Measurements from ENCODE around the gene TFEB.

TFEB gene

DNA sequence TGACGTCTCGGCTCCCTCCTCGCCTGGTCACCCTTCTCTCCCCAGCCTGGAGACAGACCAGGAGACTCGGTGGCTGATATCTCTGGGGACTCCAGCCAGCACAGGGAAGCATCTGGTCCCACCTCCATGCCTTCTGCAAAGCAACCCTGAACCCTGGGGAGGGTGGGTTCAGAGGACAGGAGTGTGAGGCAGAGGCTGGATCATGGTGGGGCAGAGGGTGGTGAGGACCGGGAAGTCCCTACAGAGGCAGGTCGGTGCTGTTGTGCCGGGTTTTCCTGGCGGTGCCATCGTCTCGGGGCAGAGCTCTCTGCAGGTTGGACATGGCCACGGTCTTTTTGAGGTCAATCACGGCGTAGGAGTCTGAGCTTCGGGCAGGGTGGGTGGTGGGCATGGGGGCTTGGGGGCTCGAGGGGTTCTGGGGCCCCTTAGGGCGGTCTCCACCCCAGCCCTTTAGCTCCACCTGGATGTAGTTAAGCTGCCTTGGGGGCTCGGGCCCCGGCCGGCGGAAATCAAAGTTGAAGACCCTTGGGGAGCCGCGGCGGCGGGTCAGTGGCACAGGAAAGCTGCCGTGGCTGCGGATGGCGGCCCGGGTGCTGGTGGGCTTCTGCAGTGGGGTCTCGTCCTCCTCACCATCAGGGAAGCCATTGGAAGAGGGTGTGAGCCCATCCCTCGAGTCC lies 35.1 kb upstream of the TFEB start:
- Histone ChIP-seq H3K4me3 (replicated peaks; ENCODE audit: insufficient read depth, low read length) (no peak overlapping the region), H3K27me3 (ENCODE audit: insufficient read depth, poor library complexity, severe bottlenecking) (no peaks in the 10 kb centered on the region), H3K27ac (replicated peaks) (no peak overlapping the region)
- TF ChIP-seq, protein P1, sequence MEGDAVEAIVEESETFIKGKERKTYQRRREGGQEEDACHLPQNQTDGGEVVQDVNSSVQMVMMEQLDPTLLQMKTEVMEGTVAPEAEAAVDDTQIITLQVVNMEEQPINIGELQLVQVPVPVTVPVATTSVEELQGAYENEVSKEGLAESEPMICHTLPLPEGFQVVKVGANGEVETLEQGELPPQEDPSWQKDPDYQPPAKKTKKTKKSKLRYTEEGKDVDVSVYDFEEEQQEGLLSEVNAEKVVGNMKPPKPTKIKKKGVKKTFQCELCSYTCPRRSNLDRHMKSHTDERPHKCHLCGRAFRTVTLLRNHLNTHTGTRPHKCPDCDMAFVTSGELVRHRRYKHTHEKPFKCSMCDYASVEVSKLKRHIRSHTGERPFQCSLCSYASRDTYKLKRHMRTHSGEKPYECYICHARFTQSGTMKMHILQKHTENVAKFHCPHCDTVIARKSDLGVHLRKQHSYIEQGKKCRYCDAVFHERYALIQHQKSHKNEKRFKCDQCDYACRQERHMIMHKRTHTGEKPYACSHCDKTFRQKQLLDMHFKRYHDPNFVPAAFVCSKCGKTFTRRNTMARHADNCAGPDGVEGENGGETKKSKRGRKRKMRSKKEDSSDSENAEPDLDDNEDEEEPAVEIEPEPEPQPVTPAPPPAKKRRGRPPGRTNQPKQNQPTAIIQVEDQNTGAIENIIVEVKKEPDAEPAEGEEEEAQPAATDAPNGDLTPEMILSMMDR (IDR thresholded peaks at IDR 0.05; ENCODE audit: insufficient read depth, low read length), result no peak
- TF ChIP-seq GABPA (IDR thresholded peaks at IDR 0.05; ENCODE audit: low read depth) (no peak), SPI1 (IDR thresholded peaks at IDR 0.05; ENCODE audit: borderline replicate concordance, low read depth) (no peak), POLR2AphosphoS5 (IDR thresholded peaks at IDR 0.05; ENCODE audit: low read depth) (no peak), REST (IDR thresholded peaks at IDR 0.05; ENCODE audit: insufficient replicate concordance, low read depth) (no peak)
- no peak for DNase-seq (ENCODE audit: low read depth in 1 of 2, low spot score in 1 of 2)

- DNase-seq (ENCODE audit: low read depth in 1 of 2, low spot score in 1 of 2), result no peak
- Histone ChIP-seq H3K4me3 (replicated peaks; ENCODE audit: insufficient read depth, low read length) (no peak overlapping the region), H3K27me3 (ENCODE audit: insufficient read depth, poor library complexity, severe bottlenecking) (no peaks in the 10 kb centered on the region), H3K27ac (replicated peaks) (no peak overlapping the region)
- TF ChIP-seq POLR2AphosphoS5 (IDR thresholded peaks at IDR 0.05; ENCODE audit: low read depth), result no peak
- TF ChIP-seq, protein P1 (IDR thresholded peaks at IDR 0.05; ENCODE audit: insufficient read depth, low read length), result no peak
- no peak for TF ChIP-seq SPI1 (IDR thresholded peaks at IDR 0.05; ENCODE audit: borderline replicate concordance, low read depth)
- no peak for TF ChIP-seq REST (IDR thresholded peaks at IDR 0.05; ENCODE audit: insufficient replicate concordance, low read depth)
- no peak for TF ChIP-seq GABPA (IDR thresholded peaks at IDR 0.05; ENCODE audit: low read depth)
These were observed 34.0 kb upstream of the TFEB start for GRCh38 chr6:41769376-41769775.

DNA sequence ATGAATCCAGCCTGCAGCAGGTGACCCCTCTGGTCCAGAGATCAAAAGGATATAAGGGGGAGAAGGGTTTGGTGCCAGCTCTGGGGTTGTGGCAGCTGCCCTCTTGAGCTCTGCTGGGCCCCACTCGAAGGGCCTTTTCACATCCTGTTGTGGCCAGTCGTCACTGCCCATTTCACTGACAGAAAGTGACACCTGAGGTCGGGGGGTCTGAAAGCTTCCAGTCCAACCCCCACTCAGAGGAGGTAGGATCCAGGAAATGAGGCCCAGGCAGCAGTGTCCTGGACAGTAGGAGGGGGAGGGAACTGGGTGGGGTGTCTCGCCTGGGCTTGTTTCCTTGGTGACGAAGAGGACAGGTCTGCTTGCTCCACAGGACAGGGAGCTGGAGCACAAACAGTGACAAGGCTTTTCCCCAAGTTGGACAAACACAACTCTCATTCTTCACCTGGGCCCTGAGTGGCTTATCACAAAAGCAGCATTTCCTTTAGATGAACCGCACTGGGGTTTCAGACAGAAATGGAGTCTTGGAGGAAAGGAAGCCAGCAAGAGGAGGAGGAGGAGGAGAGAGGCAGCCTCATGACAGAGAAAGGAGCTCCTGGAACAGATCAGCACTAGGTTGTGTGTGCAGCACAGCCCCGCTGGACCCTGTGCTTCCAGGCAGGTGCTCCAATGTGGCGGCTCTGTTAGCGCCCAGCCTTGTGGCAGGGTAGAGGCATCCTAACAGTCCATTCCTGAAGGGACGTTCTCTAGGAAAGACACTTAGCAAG lies 33.3 kb upstream of the TFEB start:
- DNase-seq (ENCODE audit: low read depth in 1 of 2, low spot score in 1 of 2), result no peak
- H3K27ac ChIP-seq (replicated peaks), result no peak overlapping the region
- TF ChIP-seq REST (IDR thresholded peaks at IDR 0.05; ENCODE audit: insufficient replicate concordance, low read depth), result no peak
- no peak for TF ChIP-seq SPI1 (IDR thresholded peaks at IDR 0.05; ENCODE audit: borderline replicate concordance, low read depth)
- no peak for TF ChIP-seq POLR2AphosphoS5 (IDR thresholded peaks at IDR 0.05; ENCODE audit: low read depth)
- TF ChIP-seq GABPA (IDR thresholded peaks at IDR 0.05; ENCODE audit: low read depth), result no peak
- TF ChIP-seq, protein P1 (IDR thresholded peaks at IDR 0.05; ENCODE audit: insufficient read depth, low read length), result no peak
- H3K27me3 ChIP-seq (ENCODE audit: insufficient read depth, poor library complexity, severe bottlenecking), result no peaks in the 10 kb centered on the region
- H3K4me3 ChIP-seq (replicated peaks; ENCODE audit: insufficient read depth, low read length), result no peak overlapping the region
